H9 (cell line): ENCODE results near the gene UNC79. TPM values are rescaled to one million over a fixed set of nuclear protein-coding genes. Genes with fewer than 3 reads are reported as not detected.
"Not testable (repeated sequence)": the region's sequence is repeated elsewhere in the genome, so short reads cannot be mapped to it uniquely, and the experiment has no call there.

ENCODE experiments used
- DNase-seq: peaks from one replicate; pipeline ENCODE4 v3.0.0-alpha.2; 2017
- H2AFZ ChIP-seq: one replicate; pipeline ENCODE4 v1.6.1; 2013; ENCODE audit warnings: mild to moderate bottlenecking, low read length, control low read depth, moderate library complexity
- H2AK5ac ChIP-seq: 2 replicates; pipeline ENCODE4 v1.6.1; 2013; ENCODE audit warnings: low read length, control low read depth, mixed read lengths; ENCODE audit not compliant: insufficient read length
- H2BK120ac ChIP-seq: one replicate; pipeline ENCODE4 v1.6.1; 2013; ENCODE audit warnings: low read depth, mild to moderate bottlenecking, low read length, control low read depth, inconsistent platforms; ENCODE audit not compliant: poor library complexity, severe bottlenecking
- H2BK12ac ChIP-seq: 2 replicates; pipeline ENCODE4 v1.6.1; 2013; ENCODE audit warnings: low read length, control low read depth, mixed read lengths, low read depth; ENCODE audit not compliant: insufficient read length
- H2BK15ac ChIP-seq: 2 replicates; pipeline ENCODE4 v1.6.1; 2013; ENCODE audit warnings: low read depth, low read length, control low read depth
- H2BK20ac ChIP-seq: one replicate; pipeline ENCODE4 v1.6.1; 2013; ENCODE audit warnings: low read depth, mild to moderate bottlenecking, low read length, control low read depth, inconsistent platforms; ENCODE audit not compliant: poor library complexity, severe bottlenecking
- H2BK5ac ChIP-seq: 2 replicates; pipeline ENCODE4 v1.6.1; 2013; ENCODE audit warnings: low read length, control low read depth, mixed read lengths; ENCODE audit not compliant: insufficient read length
- H3K14ac ChIP-seq: 2 replicates; pipeline ENCODE4 v1.6.1; 2013; ENCODE audit warnings: low read length, control low read depth; ENCODE audit not compliant: insufficient read depth
- H3K18ac ChIP-seq: 2 replicates; pipeline ENCODE4 v1.6.1; 2013; ENCODE audit warnings: low read depth, mild to moderate bottlenecking, mixed read lengths, low read length, control low read depth; ENCODE audit not compliant: insufficient read length
- H3K23ac ChIP-seq: 2 replicates; pipeline ENCODE4 v1.6.1; 2013; ENCODE audit warnings: low read length, control low read depth, mixed read lengths, low read depth; ENCODE audit not compliant: insufficient read length
- H3K23me2 ChIP-seq: 2 replicates; pipeline ENCODE4 v1.6.1; 2013; ENCODE audit warnings: low read depth, mild to moderate bottlenecking, mixed read lengths, low read length, control low read depth; ENCODE audit not compliant: insufficient read length, poor library complexity, severe bottlenecking
- H3K27ac ChIP-seq: 2 replicates; pipeline ENCODE4 v1.5.1; 2013; ENCODE audit warnings: low read length, control low read depth, mixed read lengths, low read depth; ENCODE audit not compliant: insufficient read length
- H3K27me3 ChIP-seq: 2 replicates; pipeline ENCODE4 v1.6.1; 2013; ENCODE audit warnings: low read length, control low read depth, inconsistent platforms; ENCODE audit not compliant: insufficient read depth
- H3K4ac ChIP-seq: 2 replicates; pipeline ENCODE4 v1.6.1; 2013; ENCODE audit warnings: low read depth, mild to moderate bottlenecking, control low read depth, inconsistent platforms, low read length, moderate library complexity
- H3K4me1 ChIP-seq: 2 replicates; pipeline ENCODE4 v1.6.1; 2013; ENCODE audit warnings: low read length, control low read depth, inconsistent platforms; ENCODE audit not compliant: insufficient read depth
- H3K4me2 ChIP-seq: 2 replicates; pipeline ENCODE4 v1.6.1; 2013; ENCODE audit warnings: low read length, control low read depth, mixed read lengths; ENCODE audit not compliant: insufficient read length, insufficient read depth
- H3K56ac ChIP-seq: 2 replicates; pipeline ENCODE4 v1.6.1; 2013; ENCODE audit warnings: low read depth, mild to moderate bottlenecking, mixed read lengths, low read length, control low read depth; ENCODE audit not compliant: insufficient read length
- H3K79me1 ChIP-seq: 2 replicates; pipeline ENCODE4 v1.6.1; 2013; ENCODE audit warnings: low read depth, mild to moderate bottlenecking, moderate library complexity, low read length, control low read depth, inconsistent platforms; ENCODE audit not compliant: insufficient read depth, poor library complexity, severe bottlenecking
- H3K79me2 ChIP-seq: 2 replicates; pipeline ENCODE4 v1.6.1; 2013; ENCODE audit warnings: low read length, control low read depth, inconsistent platforms; ENCODE audit not compliant: insufficient read depth
- H3K9ac ChIP-seq: 2 replicates; pipeline ENCODE4 v1.6.1; 2013; ENCODE audit warnings: low read length, control low read depth, mixed read lengths; ENCODE audit not compliant: insufficient read length; ENCODE audit errors: extremely low read depth
- H3K9me3 ChIP-seq: one replicate; pipeline ENCODE4 v1.6.1; 2013; ENCODE audit warnings: low read depth, low read length, inconsistent platforms; ENCODE audit not compliant: control insufficient read depth
- H3T11ph ChIP-seq: one replicate; pipeline ENCODE4 v1.6.1; 2013; ENCODE audit warnings: mild to moderate bottlenecking, low read length, control low read depth, inconsistent platforms
- H4K20me1 ChIP-seq: one replicate; pipeline ENCODE4 v1.6.1; 2013; ENCODE audit not compliant: control insufficient read depth, insufficient read length, insufficient read depth
- H4K5ac ChIP-seq: 2 replicates; pipeline ENCODE4 v1.6.1; 2013; ENCODE audit warnings: low read depth, mild to moderate bottlenecking, mixed read lengths, low read length, control low read depth; ENCODE audit not compliant: insufficient read length
- H4K8ac ChIP-seq: replicated peaks from 2 replicates; pipeline ENCODE4 v1.6.1; 2013; ENCODE audit warnings: low read length, control low read depth, mixed read lengths, low read depth; ENCODE audit not compliant: insufficient read length
- H4K91ac ChIP-seq: 2 replicates; pipeline ENCODE4 v1.6.1; 2013; ENCODE audit warnings: low read depth, mild to moderate bottlenecking, moderate library complexity, mixed read lengths, low read length, control low read depth; ENCODE audit not compliant: insufficient read length
- H3K27ac Mint-ChIP-seq, 3 experiments: 2 replicates in 2 of 3; 3 replicates in 1 of 3; pipeline ENCODE4 v1.8.0; 2020 to 2021; ENCODE audit warnings: mixed read lengths in 3 of 3, mild to moderate bottlenecking in 1 of 3, moderate library complexity in 1 of 3
- H3K27me3 Mint-ChIP-seq: 2 replicates; pipeline ENCODE4 v1.8.0; 2021; ENCODE audit warnings: low read depth, mild to moderate bottlenecking, moderate library complexity, mixed read lengths
- H3K36me3 Mint-ChIP-seq, 3 experiments: 2 replicates in 2 of 3; 3 replicates in 1 of 3; pipeline ENCODE4 v1.8.0; 2020 to 2021; ENCODE audit warnings: low read depth in 3 of 3, mixed read lengths in 3 of 3; ENCODE audit not compliant: insufficient read depth in 1 of 3
- H3K4me1 Mint-ChIP-seq, 2 experiments: 2 replicates each; pipeline ENCODE4 v1.8.0; 2020; ENCODE audit warnings: mixed read lengths in 2 of 2
- H3K4me3 Mint-ChIP-seq, 2 experiments: 2 replicates in 1 of 2; 3 replicates in 1 of 2; pipeline ENCODE4 v1.8.0; 2020 to 2021; ENCODE audit warnings: mild to moderate bottlenecking in 2 of 2, mixed read lengths in 2 of 2, moderate library complexity in 1 of 2
- H3K9me3 Mint-ChIP-seq, 2 experiments: 2 replicates in 1 of 2; 3 replicates in 1 of 2; pipeline ENCODE4 v1.8.0; 2020; ENCODE audit warnings: mild to moderate bottlenecking in 2 of 2, mixed read lengths in 2 of 2, moderate library complexity in 1 of 2
- WGBS: extraction: QIAGEN DNeasy Blood & Tissue Kit; methylation state at CpG from one replicate; pipeline ENCODE4 v1.1.7; 2013; ENCODE audit warnings: missing lambda C conversion rate, low lambda C conversion rate, mixed read lengths; ENCODE audit not compliant: insufficient read length; ENCODE audit errors: extremely low coverage; 5-methylcytosine and 5-hydroxymethylcytosine counted together
- total RNA-seq: library from RNA; stranded (reverse); gene quantifications from 2 replicates; pipeline ENCODE4 v1.2.1, GENCODE V29; 2021
- TF ChIP-seq, protein P1 (sequence below): fragments of 200-600 bp; sonication (generic); conservative IDR thresholded peaks from 3 replicates; pipeline ENCODE4 v1.8.0; 2021; ENCODE audit warnings: antibody characterized with exemption, mild to moderate bottlenecking

UNC79 gene
- total RNA-seq, 1 experiment from 2014 or later = 3.0 TPM

DNA sequence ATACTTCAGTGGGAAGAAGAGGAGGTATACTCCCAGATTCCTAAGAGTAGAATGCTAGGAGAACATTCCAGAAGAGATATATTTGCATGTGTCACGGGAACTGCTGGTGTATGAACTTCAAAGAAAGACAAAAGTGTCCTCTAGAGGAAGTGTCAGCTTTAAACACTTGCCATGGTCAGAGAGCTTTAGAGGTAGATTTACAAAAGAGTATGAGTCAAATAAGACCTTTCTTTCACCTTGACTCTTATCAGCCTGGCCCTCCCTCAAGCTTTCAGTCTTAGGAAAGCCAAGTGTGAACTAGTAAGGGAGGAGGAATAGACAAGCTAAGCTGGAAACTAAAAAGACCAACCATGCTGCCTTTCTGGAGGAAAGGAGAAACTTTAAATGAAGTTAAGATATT lies 49.1 kb upstream of the UNC79 start:
- no peak overlapping the region for H3K14ac ChIP-seq
- no peak overlapping the region for H3K4me3 Mint-ChIP-seq
- H3K27ac ChIP-seq = no peak overlapping the region
- no peaks in the 10 kb centered on the region for H4K20me1 ChIP-seq
- DNase-seq = no peak
- peaks cover 0 to 4% (median 0%) of the 10 kb centered on the region in 3 experiments; a peak in 1 of 7 replicates for H3K36me3 Mint-ChIP-seq
- H3K4me1 ChIP-seq = no peaks in the 10 kb centered on the region
- H3K9me3 Mint-ChIP-seq = peaks cover 5% of the 10 kb centered on the region in 2 experiments; a peak in 3 of 5 replicates
- H2AFZ ChIP-seq = no peak overlapping the region
- H2BK5ac ChIP-seq = no peak overlapping the region
- no peak overlapping the region for H3K18ac ChIP-seq
- H3K4me2 ChIP-seq = no peak overlapping the region
- H2BK15ac ChIP-seq = no peak overlapping the region
- H3K27me3 Mint-ChIP-seq = no peaks in the 10 kb centered on the region
- H3K9me3 ChIP-seq = no peaks in the 10 kb centered on the region
- no peaks in the 10 kb centered on the region for H3K23me2 ChIP-seq
- no peak overlapping the region for H2BK120ac ChIP-seq
- H4K5ac ChIP-seq = no peak overlapping the region
- no peak overlapping the region for H3K23ac ChIP-seq
- H3K27ac Mint-ChIP-seq = no peak overlapping the region
- no peak overlapping the region for H2BK20ac ChIP-seq
- H3T11ph ChIP-seq = no peak overlapping the region
- TF ChIP-seq, protein P1, sequence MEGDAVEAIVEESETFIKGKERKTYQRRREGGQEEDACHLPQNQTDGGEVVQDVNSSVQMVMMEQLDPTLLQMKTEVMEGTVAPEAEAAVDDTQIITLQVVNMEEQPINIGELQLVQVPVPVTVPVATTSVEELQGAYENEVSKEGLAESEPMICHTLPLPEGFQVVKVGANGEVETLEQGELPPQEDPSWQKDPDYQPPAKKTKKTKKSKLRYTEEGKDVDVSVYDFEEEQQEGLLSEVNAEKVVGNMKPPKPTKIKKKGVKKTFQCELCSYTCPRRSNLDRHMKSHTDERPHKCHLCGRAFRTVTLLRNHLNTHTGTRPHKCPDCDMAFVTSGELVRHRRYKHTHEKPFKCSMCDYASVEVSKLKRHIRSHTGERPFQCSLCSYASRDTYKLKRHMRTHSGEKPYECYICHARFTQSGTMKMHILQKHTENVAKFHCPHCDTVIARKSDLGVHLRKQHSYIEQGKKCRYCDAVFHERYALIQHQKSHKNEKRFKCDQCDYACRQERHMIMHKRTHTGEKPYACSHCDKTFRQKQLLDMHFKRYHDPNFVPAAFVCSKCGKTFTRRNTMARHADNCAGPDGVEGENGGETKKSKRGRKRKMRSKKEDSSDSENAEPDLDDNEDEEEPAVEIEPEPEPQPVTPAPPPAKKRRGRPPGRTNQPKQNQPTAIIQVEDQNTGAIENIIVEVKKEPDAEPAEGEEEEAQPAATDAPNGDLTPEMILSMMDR = no peak
- no peak overlapping the region for H4K91ac ChIP-seq
- H3K56ac ChIP-seq = no peak overlapping the region
- WGBS = no CpG with 5 or more reads among the region's 1 CpG
- no peaks in the 10 kb centered on the region for H3K27me3 ChIP-seq
- H3K9ac ChIP-seq = no peak overlapping the region
- H3K4ac ChIP-seq = no peak overlapping the region
- no peaks in the 10 kb centered on the region for H3K4me1 Mint-ChIP-seq
- no peak overlapping the region for H2AK5ac ChIP-seq
- no peak overlapping the region for H2BK12ac ChIP-seq
- no peak overlapping the region for H4K8ac ChIP-seq
- no peaks in the 10 kb centered on the region for H3K79me2 ChIP-seq
- no peaks in the 10 kb centered on the region for H3K79me1 ChIP-seq

DNA sequence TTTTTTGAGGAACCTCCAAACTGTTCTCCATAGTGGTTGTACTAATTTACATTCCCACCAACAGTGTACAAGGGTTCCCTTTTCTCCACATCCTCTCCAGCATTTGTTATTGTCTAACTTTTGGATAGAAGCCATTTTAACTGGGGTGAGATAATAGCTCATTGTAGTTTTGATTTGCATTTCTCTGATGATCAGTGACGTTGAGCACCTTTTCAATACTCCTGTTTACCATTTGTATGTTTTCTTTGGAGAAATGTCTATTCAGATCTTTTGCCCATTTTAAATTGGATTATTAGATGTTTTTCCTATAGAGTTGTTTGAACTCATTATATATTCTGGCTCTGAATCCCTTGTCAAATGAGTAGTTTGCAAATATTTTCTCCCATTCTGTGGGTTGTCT lies 46.5 kb upstream of the UNC79 start:
- H2BK5ac ChIP-seq, H3K14ac ChIP-seq, H3K27ac ChIP-seq, H3K79me2 ChIP-seq, H3K9me3 Mint-ChIP-seq, H4K20me1 ChIP-seq, H3T11ph ChIP-seq, H3K36me3 Mint-ChIP-seq, H4K91ac ChIP-seq, H3K23ac ChIP-seq, H2BK120ac ChIP-seq, DNase-seq, H2BK15ac ChIP-seq, H3K9ac ChIP-seq, H3K4me1 ChIP-seq, H3K79me1 ChIP-seq, H3K4me1 Mint-ChIP-seq, H3K56ac ChIP-seq, H2BK20ac ChIP-seq, H3K27ac Mint-ChIP-seq, H3K9me3 ChIP-seq, H2AFZ ChIP-seq, H3K18ac ChIP-seq, H4K5ac ChIP-seq, H2AK5ac ChIP-seq, H3K4me2 ChIP-seq, H3K4ac ChIP-seq, H4K8ac ChIP-seq, H3K23me2 ChIP-seq, H3K4me3 Mint-ChIP-seq, H3K27me3 ChIP-seq, H2BK12ac ChIP-seq, H3K27me3 Mint-ChIP-seq: not testable (repeated sequence)
- WGBS = no CpG with 5 or more reads among the region's 1 CpG
